Common myeloid progenitor, CD34-positive (primary cell): Measurements from ENCODE around the gene LRFN2.

Experiments used
- CTCF ChIA-PET: fragments of 350-600 bp; sonication (Branson Sonifier 250); formaldehyde crosslinking; loops from one replicate; lab custom pipeline; 2021; ENCODE audit warnings: antibody characterized with exemption; lab: Charles Lee
- POLR2A ChIA-PET: fragments of 350-600 bp; sonication (Branson Sonifier 250); formaldehyde crosslinking; loops from one replicate; lab custom pipeline; 2021; ENCODE audit warnings: antibody characterized with exemption; lab: Charles Lee
- DNase-seq, 3 donors: peaks; one replicate each; pipeline versions ENCODE4 v3.0.0 to v3.0.0-alpha.2; 2013
- H3K27ac ChIP-seq, 2 experiments: 1 replicate in 1 of 2; 2 replicates in 1 of 2; pipeline ENCODE4 v1.7.0; 2013; ENCODE audit warnings: inconsistent platforms in 2 of 2, low read length in 2 of 2, mild to moderate bottlenecking in 2 of 2, low read depth in 1 of 2, moderate library complexity in 1 of 2; ENCODE audit not compliant: severe bottlenecking in 2 of 2, insufficient read depth in 1 of 2, poor library complexity in 1 of 2
- H3K27me3 ChIP-seq, 5 experiments: replicated peaks in 2 of 5; 1 replicate in 3 of 5; 2 replicates in 2 of 5; pipeline versions ENCODE4 v1.6.1 to v1.7.0; 2013; ENCODE audit warnings: low read length in 4 of 5, mild to moderate bottlenecking in 2 of 5, moderate library complexity in 2 of 5, inconsistent platforms in 1 of 5; ENCODE audit not compliant: insufficient read depth in 5 of 5, control insufficient read depth in 4 of 5
- H3K36me3 ChIP-seq, 4 experiments: 1 replicate in 2 of 4; 2 replicates in 2 of 4; pipeline versions ENCODE4 v1.6.1 to v1.7.0; 2013; ENCODE audit warnings: low read length in 3 of 4, control low read depth in 1 of 4, mild to moderate bottlenecking in 1 of 4; ENCODE audit not compliant: control insufficient read depth in 4 of 4, insufficient read depth in 4 of 4
- H3K4me1 ChIP-seq, 4 experiments: 1 replicate in 3 of 4; 2 replicates in 1 of 4; pipeline versions ENCODE4 v1.6.1 to v1.7.1; 2013; ENCODE audit warnings: low read length in 3 of 4, mild to moderate bottlenecking in 3 of 4, control low read depth in 1 of 4, inconsistent platforms in 1 of 4, moderate library complexity in 1 of 4; ENCODE audit not compliant: control insufficient read depth in 4 of 4, insufficient read depth in 4 of 4; ENCODE audit errors: control extremely low read depth in 1 of 4
- H3K4me3 ChIP-seq, 7 experiments: 1 replicate in 4 of 7; 2 replicates in 3 of 7; pipeline versions ENCODE4 v1.5.1 to v1.7.0; 2013; ENCODE audit warnings: mild to moderate bottlenecking in 7 of 7, low read length in 6 of 7, moderate library complexity in 6 of 7, inconsistent platforms in 2 of 7, low read depth in 2 of 7, control low read depth in 1 of 7; ENCODE audit not compliant: insufficient read depth in 4 of 7, control insufficient read depth in 1 of 7; ENCODE audit errors: extremely low read depth in 1 of 7
- H3K9me3 ChIP-seq, 5 experiments: 1 replicate in 4 of 5; 2 replicates in 1 of 5; pipeline versions ENCODE4 v1.6.1 to v1.7.1; 2013; ENCODE audit warnings: low read length in 4 of 5, mild to moderate bottlenecking in 2 of 5, inconsistent platforms in 1 of 5, low read depth in 1 of 5, moderate library complexity in 1 of 5; ENCODE audit not compliant: control insufficient read depth in 4 of 5, insufficient read depth in 2 of 5; ENCODE audit errors: control extremely low read depth in 1 of 5
- WGBS: methylation state at CpG from one replicate; pipeline ENCODE4 v1.1.5; 2013; ENCODE audit not compliant: insufficient coverage; 5-methylcytosine and 5-hydroxymethylcytosine counted together

LRFN2 gene

GRCh38 chr6:40479706-40480105 is 107.5 kb downstream of the LRFN2 start:
- ChIA-PET POLR2A (no interaction called here), CTCF (no interaction called here)
- 50% methylated on average over 4 of the region's 7 CpGs for WGBS
- Histone ChIP-seq H3K36me3 (no peaks in the 10 kb centered on the region), H3K9me3 (no peaks in the 10 kb centered on the region), H3K4me3 (no peak overlapping the region), H3K27me3 (peaks cover 0 to 20% (median 9%) of the 10 kb centered on the region in 5 experiments), H3K27ac (no peak overlapping the region), H3K4me1 (peaks cover 0 to 6% (median 0%) of the 10 kb centered on the region in 4 experiments)
- no peak for DNase-seq

DNA sequence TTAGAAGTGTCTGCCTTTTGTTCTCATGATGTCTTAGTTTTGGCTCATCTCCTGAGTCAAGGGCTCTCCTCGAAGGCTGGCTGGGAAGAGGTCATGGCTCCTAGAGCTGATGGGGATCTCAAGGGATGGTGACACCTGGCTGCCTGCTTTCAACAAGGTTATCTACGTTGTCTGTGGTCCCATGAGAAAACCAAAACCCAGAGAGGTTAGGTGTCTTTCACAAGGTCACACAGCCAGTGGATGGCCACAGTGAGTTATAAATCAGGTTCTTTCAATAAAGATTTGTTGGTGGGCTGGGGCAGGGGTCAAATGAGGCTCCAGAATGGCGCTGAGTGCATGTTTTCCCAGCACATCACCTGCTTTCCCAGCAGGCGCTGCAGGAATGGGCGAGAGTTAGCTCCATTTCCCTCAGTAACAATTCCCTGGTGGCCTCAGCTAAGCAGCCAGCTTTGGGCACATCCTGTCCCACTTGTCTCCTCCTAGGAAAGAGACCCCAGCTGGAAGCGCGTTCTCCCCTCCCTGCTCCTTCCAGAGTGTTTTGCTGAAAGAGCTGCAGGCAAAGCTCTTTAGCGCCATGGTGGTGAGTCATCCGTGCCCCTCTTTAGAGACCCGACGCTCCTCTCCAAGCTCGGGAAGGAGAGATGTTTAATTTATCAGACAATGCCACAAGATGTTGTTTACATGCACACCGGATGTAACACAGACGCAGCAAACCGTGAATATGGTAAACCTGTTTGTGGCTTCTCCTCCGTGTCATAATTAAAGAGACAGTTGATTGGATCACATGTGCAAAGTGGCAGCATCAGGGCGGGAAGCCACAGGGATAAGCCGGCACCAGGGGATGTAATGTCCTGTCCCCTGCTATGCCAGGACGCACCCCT is 109.7 kb downstream of the LRFN2 start:
- ChIA-PET CTCF (interaction anchor here (0.9 kb wide), 2 partner anchors 37 to 110 kb away, joined by 3 read pairs; partner anchors contain the start of gene LRFN2), POLR2A (no interaction called here)
- peak; percentile 14 to 62 (median 43) for DNase-seq

DNA sequence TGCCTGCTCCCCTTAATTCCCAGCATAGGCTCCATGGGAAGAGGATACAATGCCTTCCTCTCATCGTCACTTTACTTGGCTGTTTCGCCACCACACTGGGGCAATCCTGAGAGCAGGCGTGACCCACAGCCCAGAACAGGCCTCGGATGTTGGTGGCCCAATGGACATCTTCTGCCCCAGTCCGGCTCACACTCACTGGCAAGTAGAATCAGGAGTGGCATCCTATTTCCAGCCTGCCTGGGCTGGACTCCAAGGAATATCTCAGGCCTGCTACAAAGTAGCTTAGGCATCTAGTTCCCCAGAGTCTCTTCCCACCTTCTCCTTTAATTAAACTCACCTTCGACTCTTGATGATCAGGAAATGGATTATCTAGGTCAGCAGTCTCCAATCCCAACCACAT is 110.5 kb downstream of the LRFN2 start:
- WGBS: 100% methylated on average over 5 of the region's 6 CpGs
- Histone ChIP-seq H3K9me3 (no peaks in the 10 kb centered on the region), H3K36me3 (no peaks in the 10 kb centered on the region), H3K27ac (no peak overlapping the region), H3K4me3 (no peak overlapping the region), H3K27me3 (peaks cover 0 to 20% (median 11%) of the 10 kb centered on the region in 5 experiments), H3K4me1 (peaks cover 0 to 2% (median 0%) of the 10 kb centered on the region in 4 experiments)
- ChIA-PET POLR2A (no interaction called here), CTCF (interaction anchor here (1.8 kb wide), 1 partner anchor 369 kb away, joined by 4 read pairs; no protein-coding TSS in a partner anchor)
- no peak for DNase-seq

More for the DNA sequence above, 109.7 kb downstream of the LRFN2 start:
- Histone ChIP-seq H3K27ac (no peak overlapping the region), H3K4me1 (peaks cover 0 to 2% (median 0%) of the 10 kb centered on the region in 4 experiments), H3K4me3 (no peak overlapping the region), H3K36me3 (no peaks in the 10 kb centered on the region), H3K9me3 (no peaks in the 10 kb centered on the region), H3K27me3 (peaks cover 0 to 20% (median 11%) of the 10 kb centered on the region in 5 experiments)
- WGBS: 47% methylated on average over 17 of the region's 19 CpGs

- Histone ChIP-seq H3K27me3 (peaks cover 0 to 20% (median 11%) of the 10 kb centered on the region in 5 experiments), H3K27ac (no peak overlapping the region), H3K9me3 (no peaks in the 10 kb centered on the region), H3K36me3 (no peaks in the 10 kb centered on the region), H3K4me3 (no peak overlapping the region), H3K4me1 (peaks cover 0 to 2% (median 0%) of the 10 kb centered on the region in 4 experiments)
- ChIA-PET POLR2A (no interaction called here), CTCF (interaction anchor here (1.2 to 1.8 kb wide), 4 partner anchors 10 to 371 kb away, joined by 3 to 5 read pairs (median 4); no protein-coding TSS in a partner anchor)
- WGBS: 89% methylated on average over 3 of the region's 3 CpGs
- peak; percentile 8 to 32 (median 9) for DNase-seq
Observed at GRCh38 chr6:40474937-40475336, 112.2 kb downstream of the LRFN2 start.

- no peaks in the 10 kb centered on the region for H3K9me3 ChIP-seq
- H3K27ac ChIP-seq: no peak overlapping the region
- WGBS: 88% methylated on average over 5 of the region's 6 CpGs
- DNase-seq: no peak
- POLR2A ChIA-PET: no interaction called here
- H3K4me3 ChIP-seq: no peak overlapping the region
- no peaks in the 10 kb centered on the region for H3K36me3 ChIP-seq
- CTCF ChIA-PET: no interaction called here
- peaks cover 2 to 13% (median 8%) of the 10 kb centered on the region in 5 experiments for H3K27me3 ChIP-seq
- peaks cover 0 to 2% (median 0%) of the 10 kb centered on the region in 4 experiments for H3K4me1 ChIP-seq
Observed at GRCh38 chr6:40473026-40473425, 114.1 kb downstream of the LRFN2 start.

DNA sequence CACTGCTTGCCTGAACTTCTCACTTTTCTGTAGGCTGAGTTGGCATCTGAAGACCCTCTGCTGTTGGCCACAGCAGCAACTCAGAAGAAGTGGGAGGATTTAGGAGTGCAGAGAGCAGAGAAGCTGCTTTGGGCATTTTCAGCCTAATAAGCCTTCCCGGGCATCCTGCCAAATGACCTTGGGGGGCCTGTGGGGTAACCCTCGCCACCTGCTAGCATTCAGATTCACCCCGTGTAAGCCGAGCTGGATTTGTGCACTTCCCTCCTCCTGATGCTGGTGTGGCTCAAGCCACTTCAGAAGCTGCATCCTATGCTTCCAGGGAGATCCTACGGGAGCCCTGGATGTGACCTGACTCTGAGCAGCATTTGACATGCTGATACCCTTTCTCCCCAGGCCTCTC is 114.8 kb downstream of the LRFN2 start:
- no peaks in the 10 kb centered on the region for H3K36me3 ChIP-seq
- peak in 1 of 3 donors; percentile 2 for DNase-seq
- H3K4me3 ChIP-seq: no peak overlapping the region
- 41% methylated on average over 5 of the region's 5 CpGs for WGBS
- H3K9me3 ChIP-seq: no peaks in the 10 kb centered on the region
- ChIA-PET POLR2A (no interaction called here), CTCF (no interaction called here)
- no peaks in the 10 kb centered on the region for H3K4me1 ChIP-seq
- H3K27me3 ChIP-seq: peaks cover 2 to 7% (median 4%) of the 10 kb centered on the region in 5 experiments
- no peak overlapping the region for H3K27ac ChIP-seq

DNA sequence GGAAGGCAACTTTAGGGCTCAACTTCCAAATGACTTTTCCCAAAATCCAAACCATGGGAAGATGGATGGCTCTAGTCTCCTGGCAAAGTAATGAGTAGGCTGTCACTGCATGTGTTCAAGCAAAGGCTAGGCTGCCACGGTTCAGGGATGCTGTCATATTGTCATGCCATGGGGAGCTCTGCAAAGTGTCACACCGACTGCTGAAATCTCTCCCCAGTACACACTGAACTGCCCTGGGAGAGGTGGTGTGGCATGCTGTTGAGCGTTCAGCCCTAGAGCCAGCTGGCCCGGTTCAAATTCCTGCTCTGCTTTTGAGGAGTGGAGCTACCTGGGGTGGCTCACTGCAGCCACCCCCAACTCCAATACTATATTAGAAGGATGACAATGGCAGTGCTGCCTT is 115.9 kb downstream of the LRFN2 start:
- Histone ChIP-seq H3K4me3 (no peak overlapping the region), H3K4me1 (no peaks in the 10 kb centered on the region), H3K27me3 (peaks cover 0 to 4% (median 2%) of the 10 kb centered on the region in 5 experiments), H3K36me3 (no peaks in the 10 kb centered on the region), H3K27ac (no peak overlapping the region), H3K9me3 (no peaks in the 10 kb centered on the region)
- no peak for DNase-seq
- POLR2A ChIA-PET: no interaction called here
- 100% methylated on average over 3 of the region's 4 CpGs for WGBS
- CTCF ChIA-PET: no interaction called here
